Activated naive CD4-positive, alpha-beta T cell treated with anti-CD3 and anti-CD28 coated beads for 36 hours (primary cell): Measurements from ENCODE around the gene OR10G4. TPM values are rescaled to one million over a fixed set of nuclear protein-coding genes. Genes with fewer than 3 reads are reported as not detected.

Source experiments
- CTCF ChIA-PET: fragments of 350-600 bp; sonication (Branson Sonifier 250); formaldehyde crosslinking; loops from one replicate; lab custom pipeline; 2021; ENCODE audit warnings: antibody characterized with exemption; lab: Charles Lee
- DNase-seq: peaks from one replicate; pipeline ENCODE4 v3.0.0-alpha.2; 2020
- H3K27ac Mint-ChIP-seq: one replicate; pipeline ENCODE4 v1.8.0; 2021; ENCODE audit warnings: mild to moderate bottlenecking, mixed read lengths
- H3K27me3 Mint-ChIP-seq: one replicate; pipeline ENCODE4 v1.8.0; 2021; ENCODE audit warnings: low read depth, mixed read lengths
- H3K36me3 Mint-ChIP-seq: one replicate; pipeline ENCODE4 v1.8.0; 2021; ENCODE audit warnings: low read depth, mixed read lengths
- H3K4me1 Mint-ChIP-seq: one replicate; pipeline ENCODE4 v1.8.0; 2021; ENCODE audit warnings: low read depth, mixed read lengths
- H3K4me3 Mint-ChIP-seq: one replicate; pipeline ENCODE4 v1.8.0; 2021; ENCODE audit warnings: mild to moderate bottlenecking, moderate library complexity, mixed read lengths
- H3K9me3 Mint-ChIP-seq: one replicate; pipeline ENCODE4 v1.8.0; 2021; ENCODE audit warnings: mixed read lengths
- intact Hi-C: fragments of 100-400 bp; cut with micrococcal nuclease; formaldehyde crosslinking; loops from one replicate; pipeline ENCODE4 v1.15.1; 2023
- total RNA-seq, 2 experiments: library from RNA; stranded (reverse); gene quantifications; one replicate each; pipeline ENCODE4 v1.2.3, GENCODE V29; 2021

OR10G4 gene
- total RNA-seq, 2 experiments from 2014 or later: not detected

DNA sequence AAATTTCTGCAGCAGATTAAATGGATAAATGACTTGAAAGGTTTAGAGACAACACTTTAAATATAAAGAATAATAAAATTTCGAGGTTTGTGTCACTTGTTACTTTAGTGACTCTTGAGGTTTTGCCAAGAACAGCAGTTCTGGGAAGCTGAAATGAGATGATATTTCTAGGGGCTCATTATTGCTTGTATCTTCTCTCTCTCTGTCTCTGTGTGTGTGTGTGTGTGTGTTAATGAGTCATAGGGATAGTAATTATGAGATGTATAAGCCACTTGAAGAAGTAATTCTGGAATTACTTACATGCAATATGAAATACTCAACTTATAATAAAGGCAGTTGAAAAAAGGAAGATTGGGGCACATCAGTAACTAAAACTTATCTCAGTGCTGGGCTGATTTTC is 38.0 kb downstream of the OR10G4 start:
- Mint-ChIP-seq H3K27me3 (peaks cover 20% of the 10 kb centered on the region), H3K4me3 (no peak overlapping the region), H3K27ac (no peak overlapping the region), H3K9me3 (no peaks in the 10 kb centered on the region), H3K4me1 (no peaks in the 10 kb centered on the region), H3K36me3 (no peaks in the 10 kb centered on the region)
- no peak for DNase-seq
- CTCF ChIA-PET: no interaction called here
- intact Hi-C loops: no loop called here

DNA sequence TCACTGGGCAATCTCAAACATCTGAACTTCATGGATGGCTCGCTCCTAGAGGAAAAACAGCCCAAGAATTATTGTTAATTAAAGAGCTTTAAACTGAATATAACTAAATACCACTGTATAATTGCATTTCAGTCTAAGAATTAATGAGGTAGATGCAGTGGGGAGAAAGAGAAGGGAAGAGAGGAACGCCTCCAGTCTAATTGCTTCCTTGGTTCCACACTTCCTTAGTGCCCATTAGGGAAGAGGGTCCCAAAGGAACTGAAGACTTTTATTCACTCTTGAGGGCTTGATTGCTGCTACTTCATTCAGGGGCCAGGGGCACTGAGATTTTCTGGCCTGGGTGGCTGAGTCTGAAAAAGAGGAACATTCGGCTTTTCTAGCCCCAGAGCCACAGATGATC is 40.2 kb downstream of the OR10G4 start:
- Mint-ChIP-seq H3K36me3 (no peaks in the 10 kb centered on the region), H3K9me3 (no peaks in the 10 kb centered on the region), H3K4me1 (no peaks in the 10 kb centered on the region), H3K27ac (no peak overlapping the region), H3K4me3 (no peak overlapping the region), H3K27me3 (peaks cover 13% of the 10 kb centered on the region)
- intact Hi-C loops: no loop called here
- no peak for DNase-seq
- CTCF ChIA-PET: no interaction called here

Other genes starting within 250 kb of the OR10G4 start
- not detected for gene OR6M1, start 206.6 kb upstream of the OR10G4 start, total RNA-seq
- not detected for gene TMEM225, start 127.3 kb upstream of the OR10G4 start, total RNA-seq
- not detected for gene OR8D4, start 110.8 kb upstream of the OR10G4 start, total RNA-seq
- not detected for gene OR4D5, start 73.4 kb upstream of the OR10G4 start, total RNA-seq
- gene OR6T1, start 69.2 kb upstream of the OR10G4 start, total RNA-seq: not detected
- gene OR10S1, start 35.2 kb upstream of the OR10G4 start, total RNA-seq: not detected
- gene OR10G6, start 17.8 kb upstream of the OR10G4 start, total RNA-seq: not detected
- not detected for gene OR10G9, start 10.0 kb downstream of the OR10G4 start, total RNA-seq
- not detected for gene OR10G8, start 13.8 kb downstream of the OR10G4 start, total RNA-seq
- not detected for gene OR10G7, start 28.3 kb downstream of the OR10G4 start, total RNA-seq
- gene VWA5A, start 102.5 kb downstream of the OR10G4 start, total RNA-seq: 10 to 100 TPM in 1 of 2 experiments, 1 to 10 TPM in 1; 9.7 to 11.4 TPM
- gene OR10D3, start 170.3 kb downstream of the OR10G4 start, total RNA-seq: not detected
- not detected for gene OR8G1, start 228.1 kb downstream of the OR10G4 start, total RNA-seq
- not detected for gene OR8G5, start 243.4 kb downstream of the OR10G4 start, total RNA-seq